ENCODE measurements around the gene CYP24A1. TPM values are rescaled to one million over a fixed set of nuclear protein-coding genes. Genes with fewer than 3 reads are reported as not detected.
A peak's percentile ranks its signal among the peaks of the same experiment; 100 is the strongest.
"Not testable (repeated sequence)": the region's sequence is repeated elsewhere in the genome, so short reads cannot be mapped to it uniquely, and the experiment has no call there.

Gene CYP24A1
- total RNA-seq, 1 donor from 2014 or later = not detected

DNA sequence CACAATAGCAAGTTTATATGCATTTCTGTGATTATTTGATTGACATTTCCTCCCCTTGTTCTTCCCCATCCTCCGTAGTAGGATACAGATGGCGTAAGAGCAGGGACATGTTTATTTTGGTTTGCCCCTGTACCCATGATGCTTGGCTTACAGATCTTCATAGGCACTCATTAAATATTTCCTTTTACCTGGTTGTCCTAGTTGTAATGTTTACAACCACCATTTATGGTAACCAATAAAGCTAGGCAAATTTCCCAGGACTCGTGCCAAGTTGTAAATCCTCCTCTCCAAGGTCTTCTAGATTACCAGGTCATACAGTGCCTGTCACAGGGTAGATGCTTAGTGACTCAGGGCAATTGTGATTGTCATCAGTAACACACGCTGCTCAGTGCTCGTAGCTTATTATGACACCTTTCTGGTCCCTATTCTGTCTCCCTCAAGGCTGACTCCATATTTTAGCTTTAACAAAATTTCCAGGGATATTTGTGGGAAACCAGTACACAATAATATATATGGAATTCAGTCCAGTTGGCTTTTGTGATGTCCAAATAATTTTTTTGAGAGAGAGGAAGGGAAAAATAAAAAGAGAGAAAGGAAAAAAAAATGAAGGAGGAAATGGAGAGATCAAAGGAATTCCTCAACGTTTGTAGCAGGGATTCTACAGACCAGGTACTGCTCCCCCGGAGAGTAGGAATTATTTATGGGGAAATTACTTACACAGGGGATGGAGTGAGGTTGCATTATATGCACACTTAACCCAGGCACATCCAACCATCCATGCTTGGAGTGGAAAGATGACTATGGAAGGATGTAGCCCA, 24.6 kb downstream of the CYP24A1 start:
- ATAC-seq (ENCODE audit: poor library complexity) = no peak
- intact Hi-C loops (cut with DNase I) = no loop called here
- no peak for DNase-seq

DNA sequence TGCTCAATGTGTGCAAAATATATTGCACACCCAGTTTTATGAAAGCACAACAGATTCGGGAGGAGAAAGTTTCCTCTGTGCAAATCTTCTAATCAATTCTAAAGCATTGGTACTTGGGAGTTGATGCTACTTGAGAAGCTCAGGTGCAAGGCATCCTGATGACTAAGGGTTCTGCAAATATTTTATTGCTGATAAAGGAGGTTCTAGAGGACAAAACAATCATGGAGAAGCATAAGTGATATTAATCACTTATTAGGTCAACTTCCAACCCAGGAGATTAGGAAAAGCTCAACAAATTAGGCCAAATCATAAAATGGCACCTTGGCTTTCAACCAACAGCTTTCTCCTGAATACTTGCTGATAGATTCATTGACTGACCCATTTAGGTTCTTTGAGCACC, 27.1 kb downstream of the CYP24A1 start:
- ATAC-seq (ENCODE audit: poor library complexity) = no peak
- intact Hi-C loops (cut with DNase I) = no loop called here
- DNase-seq = no peak

DNA sequence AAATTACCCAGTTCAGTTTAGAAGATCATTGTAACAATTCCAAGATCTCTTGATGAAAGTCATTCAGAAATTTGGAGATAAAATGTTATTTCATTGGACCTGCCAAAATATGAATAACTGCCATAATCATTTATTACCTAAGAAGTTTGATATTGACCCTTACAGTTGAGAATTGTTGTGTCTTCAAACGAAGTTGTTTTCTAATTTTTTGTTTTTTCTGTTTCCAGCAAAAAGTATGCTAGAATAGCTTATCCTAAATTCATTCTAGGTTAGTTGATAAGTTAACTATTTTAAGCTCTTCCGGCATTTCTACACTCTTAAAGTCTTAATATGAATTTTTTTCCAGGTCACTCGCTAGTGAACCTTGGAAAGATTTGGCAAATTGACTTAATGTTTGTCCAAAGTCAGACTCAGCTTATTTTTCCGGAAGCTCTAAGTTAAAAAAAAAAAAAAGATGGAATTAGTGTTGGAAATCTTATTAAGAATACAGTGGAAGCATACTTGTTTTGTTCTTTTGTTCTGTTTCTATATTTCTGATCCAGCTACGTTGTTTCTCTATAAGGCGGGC, 28.9 kb downstream of the CYP24A1 start:
- intact Hi-C loops (cut with DNase I) = no loop called here
- DNase-seq (no peak), ATAC-seq (ENCODE audit: poor library complexity) (no peak)

DNA sequence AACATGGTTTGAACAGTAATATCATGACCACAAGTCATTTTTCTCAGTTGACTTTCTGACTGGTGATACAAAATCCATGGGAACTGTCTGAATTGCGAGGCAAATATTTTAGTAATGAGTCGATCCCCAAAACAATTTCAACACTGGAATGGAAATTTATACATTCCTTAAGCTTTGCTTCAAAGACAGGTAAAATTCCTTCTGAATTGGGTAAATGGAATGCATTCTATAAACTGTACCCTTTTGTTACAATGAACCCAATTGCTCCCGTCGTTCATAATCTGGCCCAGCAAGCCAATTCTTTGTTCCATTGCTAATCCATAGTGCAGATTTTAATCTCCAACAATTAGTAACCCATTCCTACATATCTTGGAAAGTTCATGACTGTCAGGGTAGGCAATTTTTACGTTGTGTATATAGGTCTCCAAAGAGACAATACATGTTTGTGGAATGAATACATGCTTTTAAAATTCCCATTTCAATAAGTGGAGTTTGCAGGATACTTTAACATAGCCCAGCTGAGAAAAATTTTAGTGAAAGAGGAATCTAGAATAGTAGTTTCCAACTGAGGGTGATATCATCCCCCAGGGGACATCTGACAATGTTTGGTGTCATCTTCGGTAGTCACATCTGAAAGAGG, 32.7 kb downstream of the CYP24A1 start:
- ATAC-seq (ENCODE audit: poor library complexity) = no peak
- intact Hi-C loops (cut with DNase I) = no loop called here
- no peak for DNase-seq

DNA sequence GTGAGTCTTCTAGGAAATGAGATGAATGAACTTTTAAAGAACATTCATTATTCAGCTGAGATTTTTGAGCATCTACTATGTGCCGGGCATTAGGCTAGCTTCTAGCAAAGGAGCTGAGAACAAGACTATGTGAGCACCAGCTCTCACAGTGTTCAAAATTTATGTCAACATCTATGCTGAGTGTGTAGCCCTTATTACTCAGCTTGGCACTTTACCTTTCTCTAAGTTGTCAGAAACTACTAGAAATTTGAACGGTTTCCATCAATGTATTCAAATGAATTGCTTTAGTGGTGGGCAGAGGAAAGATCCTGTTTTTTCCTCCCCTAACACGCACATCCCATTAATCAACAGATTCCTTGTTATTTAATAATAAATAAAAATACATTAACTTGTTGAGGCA, 33.3 kb downstream of the CYP24A1 start:
- ATAC-seq (ENCODE audit: poor library complexity) = no peak
- intact Hi-C loops (cut with DNase I) = no loop called here
- no peak for DNase-seq

DNA sequence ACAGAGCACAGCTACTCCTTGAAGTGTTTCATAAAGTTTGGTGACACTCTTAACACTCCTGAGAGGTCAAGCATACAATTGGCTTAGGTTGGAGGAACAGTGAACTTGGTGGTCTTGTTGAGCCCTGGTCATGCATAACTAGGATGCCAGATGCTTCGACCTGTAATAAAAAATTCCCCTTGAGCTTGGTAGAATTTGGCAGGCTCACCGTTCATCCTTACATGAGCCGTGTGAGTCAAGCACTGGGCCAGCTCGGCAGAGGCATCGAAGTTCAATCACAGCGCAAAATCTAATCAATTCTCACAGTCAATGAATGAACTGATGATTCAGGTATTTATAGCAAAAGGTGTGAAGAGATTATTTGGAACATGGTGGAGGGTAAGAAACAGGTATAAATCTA, 33.7 kb downstream of the CYP24A1 start:
- intact Hi-C loops (cut with DNase I) = no loop called here
- ATAC-seq (ENCODE audit: poor library complexity) (no peak), DNase-seq (no peak)

DNA sequence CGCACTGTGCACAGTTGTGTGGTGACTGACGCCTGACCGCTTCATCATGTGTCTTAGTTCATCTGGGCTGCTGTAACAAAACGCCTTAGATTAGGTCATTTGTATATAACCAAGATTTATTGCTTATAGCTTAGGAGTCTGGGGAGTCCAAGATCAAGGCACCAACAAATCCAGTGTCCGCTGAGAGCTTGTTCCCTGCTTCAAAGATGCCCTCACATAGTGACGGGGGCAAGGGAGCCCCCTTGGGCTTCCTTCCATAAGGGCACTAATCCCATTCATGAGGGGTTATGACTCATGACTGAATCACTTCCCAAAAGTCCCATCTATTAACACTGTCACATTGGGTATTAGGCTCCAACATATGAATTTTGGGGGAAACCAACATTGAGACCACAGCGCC, 34.6 kb downstream of the CYP24A1 start:
- ATAC-seq (ENCODE audit: poor library complexity) (no peak), DNase-seq (no peak)
- intact Hi-C loops (cut with DNase I) = no loop called here

DNA sequence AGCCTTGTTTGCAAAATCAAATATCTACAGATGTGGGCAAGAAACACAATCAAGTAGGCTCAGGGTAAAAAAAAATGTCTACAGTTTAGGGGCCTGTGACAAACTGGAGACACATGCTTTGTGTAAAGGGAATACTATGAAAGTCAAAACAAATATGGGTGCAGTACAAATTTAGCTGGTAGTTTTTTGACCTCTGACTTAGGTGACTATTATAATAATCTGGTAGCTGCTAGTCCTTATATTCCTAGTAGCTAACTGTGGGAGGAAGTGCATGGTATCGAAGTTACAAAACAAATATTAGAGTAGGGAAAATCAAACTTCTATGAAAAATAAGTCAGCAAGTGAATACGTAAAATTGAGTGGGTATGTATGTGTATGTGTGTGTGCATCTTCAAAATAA, 35.4 kb downstream of the CYP24A1 start:
- intact Hi-C loops (cut with DNase I) = no loop called here
- DNase-seq (no peak), ATAC-seq (ENCODE audit: poor library complexity) (no peak)

DNA sequence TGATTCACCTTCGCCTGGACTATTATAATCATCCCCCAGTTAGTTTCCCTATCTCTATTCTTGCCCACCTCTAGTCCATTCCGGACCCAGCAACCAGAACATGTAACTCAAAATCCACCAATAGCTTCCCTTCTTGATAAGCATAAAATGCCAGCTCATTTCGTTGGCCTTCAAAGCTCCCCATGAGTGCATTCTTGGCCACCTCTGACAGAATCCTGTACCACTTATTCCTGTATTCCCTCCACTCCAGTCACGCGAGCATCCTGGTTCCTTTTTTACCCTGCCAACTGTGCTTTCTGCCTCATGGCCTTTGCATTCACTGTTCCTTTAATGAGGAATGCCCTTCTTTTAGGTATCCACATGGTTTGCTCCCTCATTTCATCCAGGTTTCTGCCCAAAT, 36.7 kb downstream of the CYP24A1 start:
- DNase-seq (no peak), ATAC-seq (ENCODE audit: poor library complexity) (no peak)
- intact Hi-C loops (cut with DNase I) = no loop called here

DNA sequence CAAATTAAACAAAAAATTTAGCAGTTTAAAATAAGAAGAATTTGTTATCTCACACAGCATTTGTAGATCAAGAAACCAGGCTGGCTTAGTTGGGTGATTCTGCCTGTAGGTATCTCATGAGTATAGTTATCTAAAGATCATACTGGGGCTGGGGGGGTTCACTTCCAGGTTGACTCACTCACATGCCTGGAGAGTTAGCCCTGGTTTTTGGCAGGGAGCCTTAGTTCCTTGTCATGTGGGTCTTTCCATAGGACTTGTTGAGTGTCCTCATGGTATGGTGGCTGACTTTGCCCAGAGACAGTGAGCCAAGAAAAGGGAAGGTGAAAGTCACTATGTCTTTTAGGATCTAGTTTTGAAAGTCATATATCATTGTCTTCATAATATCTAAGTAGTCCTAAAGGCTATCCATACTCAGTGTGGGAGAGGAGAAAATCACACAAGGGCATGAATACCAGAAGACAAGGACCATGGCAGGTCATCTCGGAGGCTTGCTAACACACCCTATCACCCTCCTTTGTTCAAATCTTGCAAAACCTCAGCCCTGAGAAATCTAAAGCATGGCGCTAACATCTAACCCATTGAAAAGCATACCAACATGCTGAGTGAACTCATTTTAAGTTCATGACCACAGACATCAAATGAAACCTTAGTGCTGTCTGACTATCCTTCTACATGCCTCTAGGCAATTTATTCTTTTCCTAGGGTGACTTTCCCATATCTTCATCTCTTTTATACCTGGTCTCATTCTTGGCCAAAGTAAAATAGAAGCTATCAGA, 39.2 kb downstream of the CYP24A1 start:
- no peak for DNase-seq
- intact Hi-C loops (cut with DNase I) = no loop called here
- no peak for ATAC-seq (ENCODE audit: poor library complexity)

DNA sequence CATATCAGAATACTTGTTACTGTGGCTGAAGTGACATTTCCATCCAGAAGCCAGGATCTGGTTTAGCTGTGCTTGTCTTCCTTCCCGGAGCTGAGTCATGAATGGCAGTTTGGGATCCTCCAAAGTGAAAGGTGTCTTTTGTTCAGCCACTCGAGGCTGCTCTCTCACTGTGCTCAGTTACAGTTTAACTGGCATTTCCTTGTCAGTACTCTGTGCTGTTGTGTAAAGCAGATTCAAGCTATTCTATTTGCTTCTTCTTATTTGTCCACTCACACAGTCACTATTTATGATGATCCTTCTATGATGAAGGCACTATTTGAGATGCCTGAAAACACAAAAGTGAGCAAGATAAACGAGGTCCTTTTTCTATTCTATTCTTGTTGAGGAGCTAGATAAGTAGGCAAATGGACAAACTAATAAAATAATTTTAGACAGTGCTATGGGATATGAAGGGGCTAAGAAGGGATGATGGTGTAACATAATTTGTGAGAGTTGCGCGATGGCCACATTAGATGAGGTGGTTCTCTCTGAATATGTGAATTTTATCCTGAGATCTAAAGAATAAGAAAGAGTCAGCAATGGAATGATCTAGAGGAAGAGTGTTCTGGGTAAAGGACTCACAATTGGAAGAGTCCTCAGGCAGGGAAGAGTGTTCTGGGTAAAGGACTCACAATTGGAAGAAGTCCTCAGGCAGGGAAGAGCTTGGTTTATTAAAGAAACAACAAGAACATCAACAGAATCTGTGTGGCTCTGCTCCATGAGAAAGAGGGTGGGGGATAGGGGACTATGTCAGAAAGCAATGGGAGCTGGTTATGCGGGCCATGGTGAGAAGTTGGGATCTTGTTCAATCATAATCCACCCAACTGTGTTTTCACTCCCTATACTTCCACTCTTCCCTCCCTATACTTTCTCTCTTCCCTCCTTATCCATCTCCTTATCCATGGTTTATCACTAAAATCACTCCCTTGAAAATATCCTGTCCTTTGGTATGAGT, 40.1 kb downstream of the CYP24A1 start:
- intact Hi-C loops (cut with DNase I) = no loop called here
- DNase-seq (no peak), ATAC-seq (ENCODE audit: poor library complexity) (peak; percentile 59)

DNA sequence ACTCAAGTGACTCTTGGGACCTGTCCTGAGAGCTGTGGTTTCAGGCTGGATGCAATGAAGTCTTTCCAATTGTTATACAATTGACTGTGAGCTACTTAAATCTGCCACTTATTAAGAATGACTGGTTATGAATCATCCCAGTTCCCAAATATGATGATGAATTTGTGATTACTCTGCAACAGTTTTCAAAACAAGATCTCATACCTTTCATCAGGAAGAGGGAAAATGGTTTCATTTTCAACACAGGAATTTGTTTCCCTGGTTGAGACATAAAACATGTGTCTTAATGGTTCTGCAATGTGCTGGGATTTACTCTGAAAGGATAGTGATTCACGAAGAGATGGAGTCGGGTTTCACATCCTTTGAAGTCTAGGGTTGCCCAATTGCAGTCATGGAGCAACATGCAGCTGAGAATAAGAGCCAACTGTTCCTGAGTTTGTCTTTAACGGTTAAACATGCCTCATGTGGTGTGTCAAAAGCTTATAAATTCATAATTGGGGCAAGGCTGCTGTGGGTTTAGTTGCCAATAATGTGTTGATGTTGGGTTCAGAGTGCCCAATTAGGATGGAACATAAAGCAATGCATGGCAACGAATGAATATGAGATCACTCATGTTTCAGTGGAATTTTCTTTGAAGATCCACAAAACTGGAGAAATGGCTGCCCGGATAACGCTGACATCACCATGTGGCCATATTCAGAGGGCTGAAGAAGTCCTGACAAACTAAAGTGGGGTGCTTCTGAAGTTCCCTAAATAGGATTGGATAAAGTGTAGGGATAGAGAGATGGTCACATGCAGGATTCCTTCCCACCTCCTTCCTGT, 41.0 kb downstream of the CYP24A1 start:
- ATAC-seq (ENCODE audit: poor library complexity) (peak; percentile 92), DNase-seq (no peak)
- intact Hi-C loops (cut with DNase I) = no loop called here

DNA sequence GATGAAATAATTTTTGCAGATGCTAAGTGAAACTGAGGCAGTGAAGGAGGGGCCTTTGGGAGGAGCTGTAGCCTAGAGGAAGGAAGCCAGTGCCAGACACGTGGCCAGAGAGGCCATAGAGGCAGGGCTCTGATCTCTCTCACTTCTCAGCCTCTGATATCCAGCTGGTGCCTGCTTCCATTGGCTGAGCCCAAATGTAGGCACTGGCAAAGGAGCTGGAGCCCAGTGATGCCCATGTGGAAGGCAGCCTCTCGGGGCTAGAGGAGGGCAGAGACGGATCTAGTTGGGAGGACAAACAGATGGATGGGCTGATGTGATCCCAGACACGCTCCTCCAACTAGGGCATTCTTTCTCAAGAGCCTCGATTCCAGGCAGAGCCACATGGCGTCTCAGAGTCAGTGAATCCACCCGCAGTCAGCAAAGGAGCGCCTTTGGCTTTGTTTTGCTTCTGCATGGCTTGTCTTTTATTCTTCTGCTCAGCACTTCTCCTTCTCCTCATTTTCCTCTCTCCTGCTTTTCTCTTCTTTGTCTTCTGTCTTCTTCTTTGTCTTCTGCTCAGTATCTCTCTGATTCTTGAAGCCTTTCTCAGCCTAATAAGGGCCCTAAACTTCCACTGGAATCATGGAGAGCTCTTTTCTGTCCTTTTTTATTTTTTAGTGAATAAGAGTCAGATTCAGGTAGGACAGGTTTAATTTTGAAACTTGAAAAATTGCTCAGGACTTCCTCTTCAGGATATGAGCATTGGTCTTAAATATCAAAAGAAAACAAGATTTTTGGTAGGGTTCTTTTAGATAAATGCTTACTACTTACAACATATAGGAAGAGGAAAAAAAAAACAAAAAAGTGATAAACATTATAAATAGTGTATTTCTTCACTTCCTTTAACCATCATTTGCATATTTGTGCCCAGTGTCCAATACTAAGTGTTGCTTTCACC, 41.8 kb downstream of the CYP24A1 start:
- ATAC-seq (ENCODE audit: poor library complexity) (no peak), DNase-seq (no peak)
- intact Hi-C loops (cut with DNase I) = no loop called here

DNA sequence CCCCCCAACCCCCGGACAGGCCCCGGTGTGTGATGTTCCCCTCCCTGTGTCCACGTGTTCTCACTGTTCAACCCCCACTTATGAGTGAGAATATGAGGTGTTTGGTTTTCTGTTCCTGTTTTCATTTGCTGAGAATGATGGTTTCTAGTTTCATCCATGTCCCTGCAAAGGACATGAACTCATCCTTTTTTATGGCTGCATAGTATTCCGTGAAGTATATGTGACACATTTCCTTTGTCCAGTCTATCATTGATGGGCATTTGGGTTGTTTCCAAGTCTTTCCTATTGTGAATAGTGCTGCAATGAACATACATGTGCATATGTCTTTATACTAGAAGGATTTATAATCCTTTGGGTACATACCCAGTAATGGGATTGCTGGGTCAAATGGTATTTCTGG, 42.7 kb downstream of the CYP24A1 start:
- intact Hi-C loops (cut with DNase I); DNase-seq; ATAC-seq (ENCODE audit: poor library complexity): not testable (repeated sequence)

DNA sequence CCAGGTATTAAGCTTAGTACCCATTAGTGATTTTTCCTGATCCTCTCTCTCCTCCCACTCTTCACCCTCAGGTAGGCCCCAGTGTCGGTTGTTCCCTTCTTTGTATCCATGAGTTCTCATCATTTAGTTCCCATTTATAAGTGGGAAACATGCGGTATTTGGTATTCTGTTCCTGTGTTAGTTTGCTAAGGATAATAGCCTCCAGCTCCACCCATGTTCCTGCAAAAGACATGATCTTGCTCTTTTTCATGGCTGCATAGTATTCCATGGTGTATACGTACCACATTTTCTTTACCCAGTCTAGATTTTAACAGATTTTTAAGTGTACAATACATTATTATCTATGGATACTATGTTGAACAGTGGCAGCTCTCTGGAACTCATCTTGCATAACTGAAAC, 44.4 kb downstream of the CYP24A1 start:
- intact Hi-C loops (cut with DNase I) = no loop called here
- DNase-seq (no peak), ATAC-seq (ENCODE audit: poor library complexity) (no peak)

DNA sequence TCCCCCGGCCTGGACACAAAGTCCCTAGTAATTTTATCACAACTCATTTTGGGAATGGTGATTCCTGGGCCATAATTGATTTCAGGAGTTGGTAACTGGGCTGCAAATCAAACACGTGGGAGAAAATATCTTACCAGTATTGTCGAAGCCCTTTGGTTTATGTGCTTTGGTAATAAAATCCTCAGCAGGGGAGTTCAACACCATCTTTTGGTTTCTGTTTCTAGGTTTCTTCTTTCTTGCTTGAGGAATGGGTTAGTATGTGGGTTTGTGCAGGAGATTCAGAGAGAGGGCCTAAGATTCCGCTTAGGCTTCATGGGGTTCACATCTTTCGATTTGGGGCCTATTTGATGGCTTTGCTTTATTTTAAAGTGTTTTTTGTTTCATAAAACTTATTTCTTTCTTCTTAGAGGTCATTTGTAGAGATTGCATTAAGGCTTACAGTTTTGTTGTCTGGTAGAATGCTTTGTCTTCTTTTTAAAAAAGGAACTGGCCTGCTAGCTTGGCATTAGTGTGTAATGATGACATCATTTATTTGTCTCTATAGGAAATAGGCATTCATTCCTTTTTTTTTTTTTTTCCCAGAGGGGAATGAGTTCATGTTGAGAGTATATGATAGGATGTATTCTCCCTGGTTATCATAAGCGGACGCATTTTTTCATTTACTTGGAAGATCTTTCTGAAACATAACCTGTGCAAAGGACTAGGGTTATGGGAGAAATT, 45.8 kb downstream of the CYP24A1 start:
- intact Hi-C loops (cut with DNase I) = no loop called here
- no peak for DNase-seq
- ATAC-seq (ENCODE audit: poor library complexity) = no peak
